ENCODE measurements around the gene ZNF778. TPM values are rescaled to one million over a fixed set of nuclear protein-coding genes. Genes with fewer than 3 reads are reported as not detected.

Gene ZNF778
- total and polyA plus RNA-seq, 3 experiments from 2014 or later, result 4.1 to 13.5 (median 11.4) TPM

GRCh38 chr16:89216315-89217137, 977 bp upstream of the ZNF778 start:
- Mint-ChIP-seq H3K27me3 (no peaks in the 10 kb centered on the region), H3K27ac (peak overlapping the region; percentile 81 to 98 (median 94)), H3K9me3 (no peaks in the 10 kb centered on the region), H3K4me3 (peak overlapping the region; percentile 62 to 96 (median 81)), H3K4me1 (peaks cover 29 to 48% (median 41%) of the 10 kb centered on the region in 3 donors), H3K36me3 (peaks cover 2 to 27% (median 3%) of the 10 kb centered on the region in 3 donors)
- Histone ChIP-seq H3K4me3 (ENCODE audit: low read length) (peak overlapping the region; percentile 61), H3K36me3 (ENCODE audit: insufficient read depth, low read length) (peaks cover 6% of the 10 kb centered on the region), H3K9me3 (ENCODE audit: low read length) (no peaks in the 10 kb centered on the region), H3K4me1 (ENCODE audit: insufficient read depth, low read length) (peaks cover 21% of the 10 kb centered on the region), H3K27ac (ENCODE audit: low read depth, low read length) (peak overlapping the region; percentile 96), H3K27me3 (ENCODE audit: insufficient read depth, low read length, poor library complexity, severe bottlenecking) (no peaks in the 10 kb centered on the region)
- CTCF ChIA-PET, result interaction anchor here (0.9 to 2.0 kb wide), 8 partner anchors 101 to 479 kb away, joined by 3 to 9 read pairs (median 4); partner anchors contain the start of genes APRT, GALNS and TRAPPC2L
- DNase-seq, result peak; percentile 70 to 90 (median 77)
- POLR2A ChIA-PET, result interaction anchor here (0.7 kb wide), 1 partner anchor 414 kb away, joined by 3 read pairs; no protein-coding TSS in a partner anchor

- POLR2A ChIA-PET, result interaction anchor here (0.6 to 1.6 kb wide), 8 partner anchors 24 to 529 kb away, joined by 3 to 9 read pairs (median 4); partner anchors contain the start of genes GALNS and TRAPPC2L
- peaks cover 12% of the 10 kb centered on the region for H3K36me3 ChIP-seq (ENCODE audit: insufficient read depth, low read length)
- peak overlapping the region; percentile 61 for H3K4me3 ChIP-seq (ENCODE audit: low read length)
- H3K4me1 Mint-ChIP-seq, result peaks cover 31 to 49% (median 44%) of the 10 kb centered on the region in 3 donors
- peaks cover 21% of the 10 kb centered on the region for H3K4me1 ChIP-seq (ENCODE audit: insufficient read depth, low read length)
- no peaks in the 10 kb centered on the region for H3K9me3 Mint-ChIP-seq
- H3K9me3 ChIP-seq (ENCODE audit: low read length), result no peaks in the 10 kb centered on the region
- peak overlapping the region; percentile 62 to 96 (median 81) for H3K4me3 Mint-ChIP-seq
- peaks cover 4 to 33% (median 5%) of the 10 kb centered on the region in 3 donors for H3K36me3 Mint-ChIP-seq
- CTCF ChIA-PET, result interaction anchor here (1.0 to 1.8 kb wide), 8 partner anchors 23 to 646 kb away, joined by 3 to 6 read pairs (median 4); partner anchors contain the start of gene ZC3H18
- no peak for DNase-seq
- no peaks in the 10 kb centered on the region for H3K27me3 Mint-ChIP-seq
- H3K27ac Mint-ChIP-seq, result peak overlapping the region; percentile 81 to 98 (median 94)
- peak overlapping the region; percentile 96 for H3K27ac ChIP-seq (ENCODE audit: low read depth, low read length)
- H3K27me3 ChIP-seq (ENCODE audit: insufficient read depth, low read length, poor library complexity, severe bottlenecking), result no peaks in the 10 kb centered on the region
Measured at GRCh38 chr16:89217138-89217387, 440 bp upstream of the ZNF778 start.

- Histone ChIP-seq H3K27me3 (ENCODE audit: insufficient read depth, low read length, poor library complexity, severe bottlenecking) (no peaks in the 10 kb centered on the region), H3K36me3 (ENCODE audit: insufficient read depth, low read length) (peaks cover 20% of the 10 kb centered on the region), H3K4me1 (ENCODE audit: insufficient read depth, low read length) (peaks cover 21% of the 10 kb centered on the region), H3K9me3 (ENCODE audit: low read length) (no peaks in the 10 kb centered on the region), H3K4me3 (ENCODE audit: low read length) (no peak overlapping the region), H3K27ac (ENCODE audit: low read depth, low read length) (no peak overlapping the region)
- Mint-ChIP-seq H3K9me3 (no peaks in the 10 kb centered on the region), H3K4me3 (peak overlapping the region; percentile 59 to 87 (median 73)), H3K36me3 (peaks cover 8 to 50% (median 8%) of the 10 kb centered on the region in 3 donors), H3K27me3 (no peaks in the 10 kb centered on the region), H3K4me1 (peaks cover 31 to 49% (median 42%) of the 10 kb centered on the region in 3 donors), H3K27ac (peak overlapping the region in 5 of 8 donors; percentile 12 to 89 (median 26))
- CTCF ChIA-PET, result no interaction called here
- POLR2A ChIA-PET, result interaction anchor here (0.6 kb wide), 1 partner anchor 649 kb away, joined by 3 read pairs; the partner anchor contains the start of gene ZC3H18
- peak in 1 of 5 donors; percentile 11 for DNase-seq
Measured at GRCh38 chr16:89219365-89219764, 1.9 kb downstream of the ZNF778 start.

GRCh38 chr16:89221604-89222003, 4.1 kb downstream of the ZNF778 start:
- Mint-ChIP-seq H3K27me3 (no peaks in the 10 kb centered on the region), H3K27ac (peak overlapping the region in 1 of 8 donors; percentile 6), H3K9me3 (peaks cover 0 to 9% (median 4%) of the 10 kb centered on the region in 5 donors), H3K4me1 (peaks cover 24 to 37% (median 31%) of the 10 kb centered on the region in 3 donors), H3K4me3 (peak overlapping the region in 1 of 7 donors; percentile 82), H3K36me3 (peaks cover 21 to 70% (median 23%) of the 10 kb centered on the region in 3 donors)
- peaks cover 14% of the 10 kb centered on the region for H3K4me1 ChIP-seq (ENCODE audit: insufficient read depth, low read length)
- H3K4me3 ChIP-seq (ENCODE audit: low read length), result no peak overlapping the region
- CTCF ChIA-PET, result no interaction called here
- peaks cover 27% of the 10 kb centered on the region for H3K36me3 ChIP-seq (ENCODE audit: insufficient read depth, low read length)
- no peak overlapping the region for H3K27ac ChIP-seq (ENCODE audit: low read depth, low read length)
- H3K9me3 ChIP-seq (ENCODE audit: low read length), result no peaks in the 10 kb centered on the region
- no peaks in the 10 kb centered on the region for H3K27me3 ChIP-seq (ENCODE audit: insufficient read depth, low read length, poor library complexity, severe bottlenecking)
- POLR2A ChIA-PET, result no interaction called here
- DNase-seq, result no peak

- peaks cover 40% of the 10 kb centered on the region for H3K36me3 ChIP-seq (ENCODE audit: insufficient read depth, low read length)
Measured at GRCh38 chr16:89222931-89223330, 5.4 kb downstream of the ZNF778 start.

GRCh38 chr16:89224665-89225064, 7.2 kb downstream of the ZNF778 start:
- H3K4me3 Mint-ChIP-seq, result no peak overlapping the region
- peaks cover 42% of the 10 kb centered on the region for H3K36me3 ChIP-seq (ENCODE audit: insufficient read depth, low read length)
- H3K4me1 ChIP-seq (ENCODE audit: insufficient read depth, low read length), result no peaks in the 10 kb centered on the region
- DNase-seq, result peak in 1 of 5 donors; percentile 10
- H3K4me1 Mint-ChIP-seq, result peaks cover 9 to 15% (median 15%) of the 10 kb centered on the region in 3 donors
- no peaks in the 10 kb centered on the region for H3K27me3 Mint-ChIP-seq
- H3K4me3 ChIP-seq (ENCODE audit: low read length), result no peak overlapping the region
- H3K9me3 ChIP-seq (ENCODE audit: low read length), result peaks cover 15% of the 10 kb centered on the region
- H3K9me3 Mint-ChIP-seq, result peaks cover 8 to 31% (median 24%) of the 10 kb centered on the region in 5 donors
- H3K36me3 Mint-ChIP-seq, result peaks cover 38 to 89% (median 49%) of the 10 kb centered on the region in 3 donors
- ChIA-PET CTCF (no interaction called here), POLR2A (interaction anchor here (0.7 kb wide), 1 partner anchor 11 kb away, joined by 3 read pairs; no protein-coding TSS in a partner anchor)
- no peaks in the 10 kb centered on the region for H3K27me3 ChIP-seq (ENCODE audit: insufficient read depth, low read length, poor library complexity, severe bottlenecking)
- no peak overlapping the region for H3K27ac Mint-ChIP-seq
- no peak overlapping the region for H3K27ac ChIP-seq (ENCODE audit: low read depth, low read length)

More at GRCh38 chr16:89222931-89223330, 5.4 kb downstream of the ZNF778 start:
- no peaks in the 10 kb centered on the region for H3K27me3 Mint-ChIP-seq
- H3K4me1 Mint-ChIP-seq, result peaks cover 17 to 28% (median 26%) of the 10 kb centered on the region in 3 donors
- H3K36me3 Mint-ChIP-seq, result peaks cover 30 to 77% (median 36%) of the 10 kb centered on the region in 3 donors
- H3K4me3 ChIP-seq (ENCODE audit: low read length), result no peak overlapping the region
- peaks cover 8% of the 10 kb centered on the region for H3K4me1 ChIP-seq (ENCODE audit: insufficient read depth, low read length)
- CTCF ChIA-PET, result no interaction called here
- POLR2A ChIA-PET, result no interaction called here
- H3K9me3 ChIP-seq (ENCODE audit: low read length), result peaks cover 12% of the 10 kb centered on the region
- no peak overlapping the region for H3K4me3 Mint-ChIP-seq
- no peaks in the 10 kb centered on the region for H3K27me3 ChIP-seq (ENCODE audit: insufficient read depth, low read length, poor library complexity, severe bottlenecking)
- no peak for DNase-seq
- H3K27ac Mint-ChIP-seq, result no peak overlapping the region
- H3K9me3 Mint-ChIP-seq, result peaks cover 4 to 21% (median 11%) of the 10 kb centered on the region in 5 donors
- no peak overlapping the region for H3K27ac ChIP-seq (ENCODE audit: low read depth, low read length)

GRCh38 chr16:89230255-89230654, 12.8 kb downstream of the ZNF778 start:
- Mint-ChIP-seq H3K9me3 (peaks cover 8 to 33% (median 24%) of the 10 kb centered on the region in 5 donors), H3K4me3 (no peak overlapping the region), H3K4me1 (peaks cover 0 to 2% (median 0%) of the 10 kb centered on the region in 3 donors), H3K27ac (no peak overlapping the region), H3K36me3 (peaks cover 37 to 77% (median 55%) of the 10 kb centered on the region in 3 donors), H3K27me3 (no peaks in the 10 kb centered on the region)
- H3K36me3 ChIP-seq (ENCODE audit: insufficient read depth, low read length), result peaks cover 31% of the 10 kb centered on the region
- H3K4me1 ChIP-seq (ENCODE audit: insufficient read depth, low read length), result no peaks in the 10 kb centered on the region
- H3K4me3 ChIP-seq (ENCODE audit: low read length), result no peak overlapping the region
- POLR2A ChIA-PET, result no interaction called here
- CTCF ChIA-PET, result no interaction called here
- H3K27ac ChIP-seq (ENCODE audit: low read depth, low read length), result no peak overlapping the region
- H3K9me3 ChIP-seq (ENCODE audit: low read length), result peaks cover 15% of the 10 kb centered on the region
- no peaks in the 10 kb centered on the region for H3K27me3 ChIP-seq (ENCODE audit: insufficient read depth, low read length, poor library complexity, severe bottlenecking)
- no peak for DNase-seq

- no peak overlapping the region for H3K4me3 ChIP-seq (ENCODE audit: low read length)
- Mint-ChIP-seq H3K4me1 (no peaks in the 10 kb centered on the region), H3K27me3 (no peaks in the 10 kb centered on the region), H3K27ac (no peak overlapping the region), H3K4me3 (no peak overlapping the region), H3K36me3 (peaks cover 24 to 60% (median 42%) of the 10 kb centered on the region in 3 donors), H3K9me3 (peaks cover 4 to 20% (median 17%) of the 10 kb centered on the region in 5 donors)
- no peak overlapping the region for H3K27ac ChIP-seq (ENCODE audit: low read depth, low read length)
- ChIA-PET CTCF (no interaction called here), POLR2A (no interaction called here)
- no peaks in the 10 kb centered on the region for H3K4me1 ChIP-seq (ENCODE audit: insufficient read depth, low read length)
- DNase-seq, result no peak
- no peaks in the 10 kb centered on the region for H3K27me3 ChIP-seq (ENCODE audit: insufficient read depth, low read length, poor library complexity, severe bottlenecking)
- peaks cover 12% of the 10 kb centered on the region for H3K9me3 ChIP-seq (ENCODE audit: low read length)
- H3K36me3 ChIP-seq (ENCODE audit: insufficient read depth, low read length), result peaks cover 19% of the 10 kb centered on the region
Measured at GRCh38 chr16:89232107-89232506, 14.6 kb downstream of the ZNF778 start.
